Measurements from ENCODE around the gene CRYGS. TPM values are rescaled to one million over a fixed set of nuclear protein-coding genes. Genes with fewer than 3 reads are reported as not detected.

The CRYGS gene
- total RNA-seq: 1.8 and 2.7 TPM in 2 replicates

GRCh38 chr3:186544281-186544680 is at the start of gene CRYGS:
CRYGS (minus strand) TSS chr3:186544380; CDS start chr3:186544326, 54 bp downstream.
- Histone ChIP-seq H3K27me3 (ENCODE audit: control insufficient read depth, insufficient read depth, low read length) (no peaks in the 10 kb centered on the region), H3K36me3 (ENCODE audit: control insufficient read depth, insufficient read depth, low read length) (no peaks in the 10 kb centered on the region), H3K4me3 (ENCODE audit: low read depth, low read length) (no peak within 1 kb of the TSS)
- no peak for DNase-seq (ENCODE audit: low read depth)
- TF ChIP-seq CTCF (IDR thresholded peaks at IDR 0.05; ENCODE audit: insufficient read depth, low read length, poor library complexity, severe bottlenecking): no peak

GRCh38 chr3:186593862-186594261 is 49.7 kb upstream of the CRYGS start:
- H3K27me3 ChIP-seq (ENCODE audit: control insufficient read depth, insufficient read depth, low read length): no peaks in the 10 kb centered on the region
- TF ChIP-seq CTCF (IDR thresholded peaks at IDR 0.05; ENCODE audit: insufficient read depth, low read length, poor library complexity, severe bottlenecking): no peak
- no peak overlapping the region for H3K4me3 ChIP-seq (ENCODE audit: low read depth, low read length)
- no peak for DNase-seq (ENCODE audit: low read depth)
- no peaks in the 10 kb centered on the region for H3K36me3 ChIP-seq (ENCODE audit: control insufficient read depth, insufficient read depth, low read length)

GRCh38 chr3:186592682-186593081 is 48.5 kb upstream of the CRYGS start:
- no peaks in the 10 kb centered on the region for H3K36me3 ChIP-seq (ENCODE audit: control insufficient read depth, insufficient read depth, low read length)
- no peak for DNase-seq (ENCODE audit: low read depth)
- H3K4me3 ChIP-seq (ENCODE audit: low read depth, low read length): no peak overlapping the region
- H3K27me3 ChIP-seq (ENCODE audit: control insufficient read depth, insufficient read depth, low read length): no peaks in the 10 kb centered on the region
- no peak for TF ChIP-seq CTCF (IDR thresholded peaks at IDR 0.05; ENCODE audit: insufficient read depth, low read length, poor library complexity, severe bottlenecking)

GRCh38 chr3:186590580-186591295 is 46.6 kb upstream of the CRYGS start:
- no peak for TF ChIP-seq CTCF (IDR thresholded peaks at IDR 0.05; ENCODE audit: insufficient read depth, low read length, poor library complexity, severe bottlenecking)
- DNase-seq (ENCODE audit: low read depth): no peak
- Histone ChIP-seq H3K4me3 (ENCODE audit: low read depth, low read length) (no peak overlapping the region), H3K27me3 (ENCODE audit: control insufficient read depth, insufficient read depth, low read length) (no peaks in the 10 kb centered on the region), H3K36me3 (ENCODE audit: control insufficient read depth, insufficient read depth, low read length) (no peaks in the 10 kb centered on the region)

GRCh38 chr3:186589856-186590579 is 45.8 kb upstream of the CRYGS start:
- H3K4me3 ChIP-seq (ENCODE audit: low read depth, low read length): no peak overlapping the region
- no peak for TF ChIP-seq CTCF (IDR thresholded peaks at IDR 0.05; ENCODE audit: insufficient read depth, low read length, poor library complexity, severe bottlenecking)

More at GRCh38 chr3:186589856-186590579, 45.8 kb upstream of the CRYGS start:
- Histone ChIP-seq H3K27me3 (ENCODE audit: control insufficient read depth, insufficient read depth, low read length) (no peaks in the 10 kb centered on the region), H3K36me3 (ENCODE audit: control insufficient read depth, insufficient read depth, low read length) (peaks cover 1% of the 10 kb centered on the region)
- DNase-seq (ENCODE audit: low read depth): peak; percentile 34
